ENCODE results near the gene COX7A2L.

GRCh38 chr2:42342795-42343241, 18.2 kb downstream of the COX7A2L start:
- TF ChIP-seq CTCF (IDR thresholded peaks at IDR 0.05), result no peak
- TF ChIP-seq EZH2 (IDR thresholded peaks at IDR 0.05; ENCODE audit: borderline replicate concordance, insufficient read depth, low read depth, low read length, poor library complexity, severe bottlenecking), result no peak
